Prostate gland (tissue), 2 donors: ENCODE data around the gene PLCB4.

ENCODE experiments used
- CTCF ChIP-seq, 4 experiments: fragments of 200-600 bp in 2 of 4; fragments of 450-650 bp in 2 of 4; sonication (generic) in 2 of 4; IDR thresholded peaks; 1 replicate in 3 of 4; 2 replicates in 1 of 4; pipeline ENCODE4 v1.5.1; 2016 to 2019; ENCODE audit warnings: antibody characterized with exemption in 4 of 4, mild to moderate bottlenecking in 2 of 4, moderate library complexity in 2 of 4
- POLR2AphosphoS5 ChIP-seq: sonication (generic); formaldehyde crosslinking; IDR thresholded peaks from one replicate; pipeline ENCODE4 v1.6.1; 2017; ENCODE audit warnings: antibody characterized with exemption

DNA sequence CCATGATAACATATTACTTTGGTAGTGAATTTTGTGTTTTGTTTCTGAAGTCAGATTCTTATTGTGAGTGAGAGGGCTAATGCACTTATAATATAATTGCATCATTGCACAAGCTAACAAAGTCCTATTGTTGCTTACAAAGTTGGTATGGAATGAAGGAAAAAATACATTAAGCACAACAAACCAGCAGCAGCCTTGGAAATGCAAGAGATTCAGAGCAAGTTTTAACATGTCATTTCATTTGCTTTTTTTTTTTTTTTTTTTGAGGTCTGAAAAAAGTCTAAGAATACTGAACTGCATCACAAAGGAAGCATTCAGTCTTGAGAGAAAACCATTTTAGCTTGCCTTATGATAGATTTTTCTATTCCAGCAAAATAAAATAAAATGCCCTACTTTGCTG is 57.6 kb downstream of the PLCB4 start:
- no peak for TF ChIP-seq CTCF (IDR thresholded peaks at IDR 0.05)
- no peak for TF ChIP-seq POLR2AphosphoS5
